Right ventricle myocardium inferior (tissue), 1 donor: ENCODE results near the gene FITM2. TPM values are rescaled to one million over a fixed set of nuclear protein-coding genes. Genes with fewer than 3 reads are reported as not detected.

ENCODE experiments used
- ATAC-seq: fragments of 200-7000 bp; cut with Tn5 transposase; one replicate; pipeline ENCODE4 v1.9.1; 2020; ENCODE audit warnings: mild to moderate bottlenecking, moderate library complexity
- DNase-seq: peaks from one replicate; pipeline ENCODE4 v3.0.0; 2021; ENCODE audit errors: missing footprints
- intact Hi-C: fragments of 100-400 bp; cut with DNase I; formaldehyde crosslinking; loops from one replicate; pipeline ENCODE4 v1.11.0; 2022
- total RNA-seq: library from RNA; stranded (reverse); fragmentation: NEBNext Ultra II Directional; extraction: Animal tissue kit (Norgen Biotek cat#: 25700); gene quantifications from one replicate; pipeline ENCODE4 v1.2.1, GENCODE V29; 2021
- donor health status: DM: no; HTN: yes; CAD: no; lungs with severe emphysema.

Gene FITM2
- total RNA-seq, 1 donor from 2014 or later: 149 TPM

DNA sequence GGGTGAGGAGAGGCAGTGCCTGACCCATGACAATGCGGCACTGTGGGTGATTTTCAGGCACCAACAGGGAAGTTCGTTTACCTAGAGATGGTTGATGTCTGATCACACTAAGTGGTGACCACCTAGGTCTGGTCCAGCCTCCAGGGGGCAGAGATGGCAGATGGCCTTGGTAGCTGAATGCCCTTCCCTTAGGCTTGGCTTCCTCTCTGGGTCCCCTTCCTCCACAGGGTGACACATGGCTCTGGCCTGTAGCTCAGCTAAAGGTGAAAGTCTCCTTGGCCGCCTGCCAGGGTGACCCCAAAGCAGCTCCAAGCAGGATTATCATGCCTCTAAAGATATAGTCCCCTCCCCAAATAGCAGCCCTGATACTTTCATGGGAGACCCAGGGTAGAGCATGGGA lies 57.5 kb downstream of the FITM2 start:
- intact Hi-C loops: no loop called here
- no peak for ATAC-seq
- no peak for DNase-seq

Other genes starting within 250 kb of the FITM2 start
- gene JPH2, start 124.0 kb downstream of the FITM2 start, total RNA-seq: 197 TPM
- 32.1 TPM for gene OSER1, start 100.4 kb downstream of the FITM2 start, total RNA-seq
- gene GDAP1L1, start 63.9 kb downstream of the FITM2 start, total RNA-seq: 0.38 TPM
- gene R3HDML, start 25.8 kb upstream of the FITM2 start, total RNA-seq: not detected
- gene HNF4A, start 44.5 kb upstream of the FITM2 start, total RNA-seq: not detected
- 2.9 TPM for gene TTPAL, start 164.7 kb upstream of the FITM2 start, total RNA-seq
- 82.4 TPM for gene SERINC3, start 210.9 kb upstream of the FITM2 start, total RNA-seq